Measurements from ENCODE around the gene MLN. TPM values are rescaled to one million over a fixed set of nuclear protein-coding genes. Genes with fewer than 3 reads are reported as not detected.

The MLN gene
- total RNA-seq, 1 donor = not detected

DNA sequence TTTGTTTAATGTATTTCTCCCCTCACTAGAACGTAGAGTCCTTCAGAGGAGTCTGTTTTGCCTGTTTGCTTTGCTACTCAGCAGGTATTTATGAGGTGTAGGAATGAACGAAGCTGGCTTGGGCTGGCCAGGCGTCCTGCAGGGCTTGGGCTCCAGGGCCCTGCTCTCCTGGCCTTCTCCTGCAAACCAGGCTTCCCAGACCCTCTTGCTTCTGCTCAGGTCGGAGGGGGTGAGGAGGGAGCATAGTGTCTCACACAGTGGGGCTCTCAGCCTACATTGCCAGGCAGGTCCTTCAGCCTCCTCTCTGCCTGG, 24.6 kb upstream of the MLN start:
- no peak for DNase-seq (ENCODE audit: low read depth)
- TF ChIP-seq, protein P1, sequence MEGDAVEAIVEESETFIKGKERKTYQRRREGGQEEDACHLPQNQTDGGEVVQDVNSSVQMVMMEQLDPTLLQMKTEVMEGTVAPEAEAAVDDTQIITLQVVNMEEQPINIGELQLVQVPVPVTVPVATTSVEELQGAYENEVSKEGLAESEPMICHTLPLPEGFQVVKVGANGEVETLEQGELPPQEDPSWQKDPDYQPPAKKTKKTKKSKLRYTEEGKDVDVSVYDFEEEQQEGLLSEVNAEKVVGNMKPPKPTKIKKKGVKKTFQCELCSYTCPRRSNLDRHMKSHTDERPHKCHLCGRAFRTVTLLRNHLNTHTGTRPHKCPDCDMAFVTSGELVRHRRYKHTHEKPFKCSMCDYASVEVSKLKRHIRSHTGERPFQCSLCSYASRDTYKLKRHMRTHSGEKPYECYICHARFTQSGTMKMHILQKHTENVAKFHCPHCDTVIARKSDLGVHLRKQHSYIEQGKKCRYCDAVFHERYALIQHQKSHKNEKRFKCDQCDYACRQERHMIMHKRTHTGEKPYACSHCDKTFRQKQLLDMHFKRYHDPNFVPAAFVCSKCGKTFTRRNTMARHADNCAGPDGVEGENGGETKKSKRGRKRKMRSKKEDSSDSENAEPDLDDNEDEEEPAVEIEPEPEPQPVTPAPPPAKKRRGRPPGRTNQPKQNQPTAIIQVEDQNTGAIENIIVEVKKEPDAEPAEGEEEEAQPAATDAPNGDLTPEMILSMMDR (IDR thresholded peaks at IDR 0.05; ENCODE audit: insufficient read depth, low read depth, low read length) = no peak
- H3K4me3 ChIP-seq (ENCODE audit: low read depth, low read length) = no peak overlapping the region

DNA sequence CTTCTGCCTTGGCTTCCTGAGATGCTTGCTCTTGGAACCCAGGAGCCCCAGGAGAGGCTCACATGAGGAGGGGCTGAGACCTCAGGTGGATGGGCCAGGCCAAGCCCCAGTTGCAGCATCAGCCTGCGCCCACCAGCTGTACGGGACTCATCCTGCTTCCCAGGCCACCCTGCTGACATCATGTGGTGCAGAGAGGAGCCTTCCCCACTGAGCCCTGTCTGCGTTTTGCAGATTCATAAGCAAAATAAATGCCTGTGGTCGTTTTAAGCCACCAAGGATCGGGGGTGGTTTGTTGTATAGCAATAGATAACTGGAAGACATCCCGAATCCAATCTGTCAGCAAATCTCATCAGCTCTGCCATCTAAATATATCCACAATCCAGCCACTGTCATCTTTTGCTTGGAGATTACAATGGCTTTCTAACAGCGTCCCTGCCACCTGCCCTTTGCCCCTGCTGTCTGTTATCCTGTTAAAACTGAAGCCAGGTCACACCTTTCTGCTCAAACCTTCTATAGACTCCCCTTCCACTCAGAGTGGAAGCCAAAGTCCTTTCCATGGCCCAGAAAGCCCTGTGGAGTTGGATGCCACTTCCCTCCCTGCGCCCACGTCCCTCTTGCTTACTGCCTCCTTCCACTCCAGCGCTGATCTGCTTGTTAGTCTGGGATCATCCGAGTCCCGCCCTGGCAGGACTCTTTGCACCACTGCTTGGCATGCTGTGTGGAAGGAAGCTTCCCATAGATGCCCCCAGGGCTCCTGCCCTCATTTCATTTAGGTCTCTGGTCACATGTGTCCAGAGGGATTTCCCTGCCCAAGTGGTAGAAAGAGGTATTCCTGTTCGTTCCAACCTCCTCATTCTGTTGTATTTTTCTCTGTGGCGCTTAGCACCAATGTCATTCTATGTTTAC, 24.0 kb upstream of the MLN start:
- H3K4me3 ChIP-seq (ENCODE audit: low read depth, low read length) = no peak overlapping the region
- DNase-seq (ENCODE audit: low read depth) = peak; percentile 36
- TF ChIP-seq, protein P1 (IDR thresholded peaks at IDR 0.05; ENCODE audit: insufficient read depth, low read depth, low read length) = no peak

DNA sequence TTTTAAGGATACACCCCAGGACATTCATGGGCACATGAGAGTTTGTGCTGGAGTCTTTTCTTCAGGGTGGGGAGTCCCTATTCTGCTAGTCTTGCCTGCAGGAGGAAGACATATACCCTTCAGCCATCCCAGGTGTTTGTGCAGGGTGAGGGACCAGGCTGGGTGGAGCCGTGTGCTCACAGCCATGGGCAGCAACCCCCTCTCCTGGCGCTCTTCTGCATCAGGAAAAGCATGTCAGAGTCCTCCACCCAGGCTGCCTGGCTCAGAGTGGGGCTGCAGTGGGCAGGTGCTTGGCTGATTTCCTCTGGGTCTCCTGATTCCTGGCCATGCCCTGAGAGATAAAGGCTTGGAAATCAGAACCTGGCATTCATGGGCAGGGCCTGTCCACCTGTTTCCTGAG, 22.7 kb upstream of the MLN start:
- no peak overlapping the region for H3K4me3 ChIP-seq (ENCODE audit: low read depth, low read length)
- no peak for DNase-seq (ENCODE audit: low read depth)
- TF ChIP-seq, protein P1 (IDR thresholded peaks at IDR 0.05; ENCODE audit: insufficient read depth, low read depth, low read length) = no peak

DNA sequence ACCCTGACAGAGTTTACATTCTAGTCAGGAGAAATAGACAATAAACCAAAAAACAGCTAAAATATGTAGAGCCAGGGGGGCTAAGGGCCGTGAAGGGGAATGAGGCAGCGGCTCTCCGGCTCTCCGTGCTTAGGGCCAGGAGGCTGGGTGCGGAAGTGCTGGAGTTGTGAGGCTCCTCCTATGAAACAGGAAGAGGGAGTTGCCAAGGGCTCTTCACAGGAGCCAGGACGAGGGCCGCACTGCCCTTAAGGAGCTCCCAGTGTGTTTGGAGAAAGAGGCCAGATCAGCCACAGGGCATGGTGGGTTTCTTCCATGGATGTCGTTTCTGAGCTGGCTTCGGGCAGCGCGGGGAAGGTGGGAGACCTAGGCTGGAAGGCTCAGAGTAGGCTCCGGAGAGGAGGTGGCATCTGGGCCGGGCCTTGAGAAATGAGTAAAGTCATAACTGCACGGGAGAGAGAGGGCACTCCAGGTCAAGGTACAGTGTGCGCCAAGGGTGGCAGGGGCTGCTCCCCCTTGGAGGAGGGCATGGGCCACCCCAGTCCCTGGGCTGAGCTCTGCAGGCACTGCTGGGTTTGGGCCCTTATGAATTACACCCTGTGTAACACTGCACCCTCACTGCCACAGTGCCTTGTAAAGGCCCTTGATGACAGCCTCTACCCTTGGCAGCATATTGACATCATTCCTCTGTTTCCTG, 20.8 kb upstream of the MLN start:
- peak; percentile 56 for DNase-seq (ENCODE audit: low read depth)
- H3K4me3 ChIP-seq (ENCODE audit: low read depth, low read length) = peak overlapping the region; percentile 7

DNA sequence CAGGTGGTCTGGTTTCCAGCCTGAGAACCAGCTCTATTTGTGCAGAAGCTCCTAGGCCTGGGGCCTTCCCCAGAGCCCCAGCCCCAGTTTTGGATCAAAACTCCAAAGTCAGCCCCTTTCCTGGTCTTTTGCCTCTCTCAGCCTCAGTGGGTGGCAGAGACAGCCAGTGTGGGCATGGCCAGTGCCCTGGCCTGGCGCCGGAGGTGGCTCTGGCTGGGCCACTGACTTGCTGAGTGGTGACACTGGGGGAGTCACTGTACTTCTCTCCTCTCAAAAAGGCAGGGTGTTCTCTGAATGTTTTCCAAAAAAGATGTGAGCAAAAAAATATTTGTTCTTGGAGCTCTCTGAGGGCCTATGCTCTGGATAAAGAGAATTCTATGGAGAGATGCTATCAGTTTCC, 20.0 kb upstream of the MLN start:
- no peak for DNase-seq (ENCODE audit: low read depth)
- H3K4me3 ChIP-seq (ENCODE audit: low read depth, low read length) = no peak overlapping the region
- TF ChIP-seq, protein P1 (IDR thresholded peaks at IDR 0.05; ENCODE audit: insufficient read depth, low read depth, low read length) = no peak

More for the DNA sequence above, 20.8 kb upstream of the MLN start:
- TF ChIP-seq, protein P1 (IDR thresholded peaks at IDR 0.05; ENCODE audit: insufficient read depth, low read depth, low read length) = no peak

DNA sequence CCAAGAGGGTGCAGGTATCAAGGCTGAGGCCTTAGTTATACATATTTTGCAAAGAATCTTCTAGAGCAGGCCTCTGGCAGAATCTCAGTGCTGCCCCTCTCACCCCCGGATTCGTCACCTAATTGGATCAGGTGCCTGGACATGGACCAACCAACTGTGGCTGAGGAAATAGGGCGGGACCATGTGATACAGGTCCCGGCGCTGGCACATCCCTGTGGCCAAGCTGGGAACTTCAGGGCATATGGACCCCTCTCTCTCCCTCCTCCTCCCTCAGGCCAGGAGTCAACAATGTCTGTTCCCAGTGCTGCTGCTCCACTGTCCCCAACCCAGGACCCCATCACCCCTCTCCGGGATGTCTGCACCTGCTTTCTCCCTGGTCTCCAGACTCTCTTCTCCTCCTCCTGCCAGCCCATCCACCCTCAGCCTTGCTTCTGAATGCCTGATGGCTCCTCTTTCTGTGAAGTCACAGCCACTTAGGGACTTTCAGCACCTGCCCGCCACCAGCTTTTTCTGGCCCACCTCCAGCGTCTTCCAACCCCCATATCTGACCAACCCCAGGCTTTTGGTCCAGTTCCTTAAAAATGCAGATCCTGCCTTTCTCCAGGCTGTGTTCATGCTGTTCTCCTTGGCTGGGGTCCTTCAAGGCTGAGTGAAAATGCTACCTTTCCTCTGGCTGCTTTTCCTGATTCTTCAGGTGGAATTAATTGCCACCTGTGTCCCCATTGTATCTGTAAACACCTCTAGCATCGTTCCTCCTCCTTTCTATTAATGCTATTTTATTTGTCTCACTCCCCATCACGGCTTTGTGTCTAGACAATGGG, 19.0 kb upstream of the MLN start:
- TF ChIP-seq, protein P1 (IDR thresholded peaks at IDR 0.05; ENCODE audit: insufficient read depth, low read depth, low read length) = peak; percentile 23
- H3K4me3 ChIP-seq (ENCODE audit: low read depth, low read length) = no peak overlapping the region
- DNase-seq (ENCODE audit: low read depth) = no peak

Data from fibroblast of villous mesenchyme (primary cell).